GM18508 (cell line): ENCODE measurements around the gene MLNR.

ENCODE experiments used
- ATAC-seq: cut with Tn5 transposase; IDR thresholded peaks from one replicate; pipeline ENCODE4 v1.9.1; 2021; ENCODE audit warnings: moderate number of reproducible peaks; ENCODE audit not compliant: insufficient read depth, unreplicated experiment

The MLNR gene

DNA sequence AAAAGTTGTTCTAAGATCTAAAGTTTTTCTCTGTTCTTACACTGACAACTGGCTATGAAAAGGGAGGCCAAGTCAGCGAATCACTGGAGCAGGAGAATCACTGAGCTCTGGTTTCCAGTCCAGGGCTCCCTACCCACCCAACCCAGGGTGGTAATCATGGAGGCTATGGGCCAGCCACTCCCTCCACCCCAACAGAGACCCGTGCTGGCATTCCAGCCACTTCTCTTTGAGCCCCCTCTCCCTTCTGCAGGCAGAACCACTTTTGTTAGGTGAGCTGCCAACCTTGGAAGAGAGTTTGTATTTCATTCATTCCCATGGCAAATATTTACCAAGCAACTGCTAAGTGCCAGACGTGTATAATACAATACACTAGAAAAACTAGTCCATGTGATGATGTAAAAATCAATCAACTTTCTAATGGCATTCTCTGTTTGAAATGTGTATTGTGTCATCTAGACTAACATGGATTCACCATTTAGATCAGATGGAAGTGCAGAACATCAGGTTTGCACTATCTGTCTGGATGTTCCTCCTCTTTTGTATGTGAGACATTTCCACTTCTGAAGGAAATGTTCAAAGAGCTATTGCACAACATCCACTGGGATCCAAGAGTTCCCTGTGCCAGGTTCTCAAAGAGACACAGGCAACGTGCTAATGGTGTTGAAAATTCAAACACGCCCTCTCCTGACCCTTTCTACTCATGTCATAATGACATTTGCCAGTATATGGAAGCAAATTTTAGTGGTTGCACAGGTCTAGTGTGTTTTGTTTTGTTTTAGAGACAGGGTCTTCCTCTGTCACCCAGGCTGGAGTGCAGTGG, 5.3 kb downstream of the MLNR start:
- no peak for ATAC-seq

- no peak for ATAC-seq
These were observed 6.5 kb downstream of the MLNR start for GRCh38 chr13:49226613-49227012.

GRCh38 chr13:49234741-49235140, 14.6 kb downstream of the MLNR start:
- ATAC-seq = no peak

- ATAC-seq = no peak
These were observed 15.8 kb downstream of the MLNR start for GRCh38 chr13:49235856-49236431.

GRCh38 chr13:49238621-49239020, 18.5 kb downstream of the MLNR start:
- ATAC-seq = no peak

GRCh38 chr13:49240017-49240416, 19.9 kb downstream of the MLNR start:
- no peak for ATAC-seq

DNA sequence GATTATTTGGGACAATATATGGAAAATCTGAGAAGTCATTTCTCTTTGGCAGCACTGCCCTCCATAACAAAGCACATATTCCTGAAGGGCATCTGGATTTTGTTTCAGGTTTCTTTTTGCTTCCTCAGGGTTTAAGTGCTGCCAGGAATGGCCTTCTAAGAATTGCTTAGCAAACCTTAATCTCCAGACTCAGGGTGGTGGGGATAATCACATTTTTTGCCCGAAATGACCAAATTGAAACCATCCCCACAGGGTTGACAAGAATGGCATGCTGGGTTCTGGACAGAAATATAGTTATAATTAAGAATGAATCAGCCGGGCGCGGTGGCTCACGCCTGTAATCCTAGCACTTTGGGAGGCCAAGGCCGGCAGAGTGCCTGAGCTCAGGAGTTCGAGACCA, 21.2 kb downstream of the MLNR start:
- no peak for ATAC-seq

DNA sequence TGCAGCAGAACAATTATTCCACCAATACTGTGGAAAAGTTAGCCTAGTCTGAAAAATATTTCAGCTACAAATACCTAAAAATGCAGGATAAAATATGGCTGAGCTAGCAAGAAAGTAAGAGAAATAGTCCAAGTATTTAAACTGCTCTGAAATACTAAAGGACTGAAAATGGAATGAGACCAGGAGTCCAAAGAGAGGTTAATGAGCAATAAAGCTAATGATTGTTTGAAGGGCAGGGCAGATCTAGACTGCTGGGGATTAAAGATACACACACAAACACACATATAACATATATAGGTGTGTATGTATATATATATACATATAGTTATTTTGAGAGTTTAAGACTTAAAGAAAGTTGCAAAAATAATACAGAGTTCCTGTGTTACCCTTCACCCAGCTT, 25.0 kb downstream of the MLNR start:
- no peak for ATAC-seq

- peak; percentile 16 for ATAC-seq
These were observed 26.9 kb downstream of the MLNR start for GRCh38 chr13:49246850-49247642.

DNA sequence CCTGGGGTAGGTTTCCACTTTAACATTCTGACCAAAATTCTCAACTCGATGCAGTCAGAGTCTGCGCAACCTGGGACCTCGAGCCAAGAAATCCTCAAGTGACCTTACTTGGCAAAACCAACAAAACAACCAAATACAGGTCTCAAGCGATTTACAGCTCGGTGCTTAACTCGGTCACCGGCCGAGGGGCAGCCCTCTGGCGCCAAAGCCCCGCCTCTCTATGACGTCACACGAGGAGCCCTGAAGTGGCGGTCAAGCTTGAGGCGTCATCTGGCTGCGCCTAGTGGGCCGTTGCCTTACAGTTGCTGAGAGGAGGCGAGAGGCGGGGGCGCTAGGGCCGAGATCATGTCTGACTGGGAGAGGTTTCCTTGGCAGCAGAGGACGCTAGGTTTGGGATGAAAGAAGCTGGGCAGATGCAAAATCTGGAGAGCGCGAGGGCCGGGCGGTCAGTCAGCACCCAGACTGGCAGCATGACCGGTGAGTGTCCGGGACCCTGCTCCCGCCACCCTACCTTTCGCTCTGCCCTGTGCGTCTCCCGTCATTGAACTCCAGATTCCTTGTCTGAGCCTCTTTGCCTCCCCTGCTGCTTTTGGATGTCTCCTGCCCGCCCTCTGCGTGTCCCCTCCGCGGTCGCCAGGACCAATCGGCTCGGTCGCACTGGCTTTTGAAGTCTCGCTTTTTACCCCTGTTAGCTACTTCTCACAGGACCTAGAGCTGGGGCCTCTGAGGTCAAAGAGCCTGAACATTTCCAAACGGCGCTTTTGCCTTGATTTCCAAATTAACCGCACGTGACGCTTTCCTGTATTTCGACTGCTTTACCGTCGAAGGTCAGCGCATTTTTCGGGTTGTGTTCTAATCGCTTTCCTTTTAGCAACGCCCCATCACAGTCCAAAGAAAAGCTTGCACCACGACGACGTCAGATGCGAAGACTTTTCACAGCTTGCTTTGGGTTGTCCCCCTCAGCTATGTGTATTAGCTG, 27.8 kb downstream of the MLNR start, which contains the start of gene CDADC1:
CDADC1 (plus strand) TSS at position 283 of the 979 bp plus-strand sequence; CDS start at position 396, 113 bp downstream.
- ATAC-seq = peak; percentile 81

DNA sequence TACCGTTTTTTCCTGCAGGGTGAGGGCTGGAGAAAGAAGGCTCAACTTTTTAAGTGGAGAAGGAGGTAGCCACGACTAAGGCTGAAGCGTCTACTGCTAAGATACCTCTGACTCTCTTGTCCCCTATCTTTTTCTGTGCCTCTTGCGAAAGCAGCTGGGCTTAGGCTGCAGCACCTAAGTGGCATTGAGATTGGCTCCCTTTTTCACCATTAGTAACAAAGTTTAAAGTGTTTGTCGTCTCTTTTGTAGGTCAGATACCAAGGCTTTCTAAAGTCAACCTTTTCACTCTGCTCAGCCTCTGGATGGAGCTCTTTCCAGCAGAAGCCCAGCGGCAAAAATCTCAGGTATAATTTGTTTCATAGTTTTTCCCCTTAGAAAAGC, 28.5 kb downstream of the MLNR start:
- ATAC-seq = no peak

- no peak for ATAC-seq
These were observed 31.2 kb downstream of the MLNR start for GRCh38 chr13:49251326-49251725.

GRCh38 chr13:49253310-49253709, 33.2 kb downstream of the MLNR start:
- no peak for ATAC-seq

- no peak for ATAC-seq
These were observed 33.9 kb downstream of the MLNR start for GRCh38 chr13:49254007-49254406.

DNA sequence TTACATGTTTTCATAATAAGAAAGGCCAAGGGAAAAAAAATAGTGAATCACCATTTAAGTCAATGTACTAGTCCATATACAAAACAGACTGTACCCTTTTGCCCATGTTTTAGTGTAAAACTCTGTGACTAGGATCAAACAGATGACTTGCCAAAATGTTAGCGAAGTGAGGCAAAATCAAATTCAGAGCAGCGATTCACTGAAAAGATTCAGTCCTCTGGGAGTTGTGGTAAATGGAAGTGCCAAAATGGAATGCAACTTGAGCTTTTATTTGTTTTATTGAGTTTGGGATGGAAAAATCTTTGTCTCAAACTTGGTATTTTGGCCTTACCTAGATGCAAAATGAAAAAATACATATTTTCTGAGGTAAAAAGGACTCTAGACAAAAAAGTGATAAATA, 36.7 kb downstream of the MLNR start:
- no peak for ATAC-seq

- ATAC-seq = no peak
These were observed 38.1 kb downstream of the MLNR start for GRCh38 chr13:49258089-49258796.

DNA sequence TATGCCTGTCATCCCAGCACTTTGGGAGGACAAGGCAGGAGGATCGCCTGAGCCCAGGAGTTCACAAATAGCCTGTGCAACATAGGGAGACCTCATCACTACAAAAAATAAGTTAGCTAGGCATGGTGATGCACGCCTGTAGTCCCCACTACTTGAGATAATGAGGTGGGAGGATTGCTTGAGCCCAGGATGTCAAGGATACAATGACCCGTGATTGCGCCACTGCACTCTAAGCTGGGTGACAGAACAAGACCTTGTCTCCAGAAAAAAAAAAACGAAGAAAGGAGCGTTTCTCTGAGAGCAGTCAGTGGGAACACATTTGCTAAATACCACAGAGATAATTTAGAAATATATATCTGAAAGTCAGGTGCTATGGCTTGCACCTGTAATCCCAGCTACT, 39.4 kb downstream of the MLNR start:
- ATAC-seq = no peak

GRCh38 chr13:49262634-49263033, 42.5 kb downstream of the MLNR start:
- no peak for ATAC-seq

- ATAC-seq = no peak
These were observed 45.7 kb downstream of the MLNR start for GRCh38 chr13:49265822-49266221.
